K562 (cell line): ENCODE data around the gene KCNH3. TPM values are rescaled to one million over a fixed set of nuclear protein-coding genes. Genes with fewer than 3 reads are reported as not detected.

Source experiments
- ATAC-seq: fragments of 200-7000 bp; cut with Tn5 transposase; 3 replicates; pipeline ENCODE4 v1.9.1; 2020; ENCODE audit warnings: moderate library complexity
- BruUV-seq: library from RNA; stranded (reverse); fragments of 400-500 nt; replicated peaks from 2 replicates; lab custom pipeline; 2021; lab: Mats Ljungman, UMichigan
- CTCF ChIA-PET: fragments of 300-600 bp; formaldehyde crosslinking; extraction: SDS; loops from one replicate; lab custom pipeline; 2021; ENCODE audit warnings: low intra/inter-chr PET ratio; lab: Yijun Ruan, JAX
- POLR2A ChIA-PET: fragments of 300-600, 350-650 bp; sonication (Branson Sonifier 250); formaldehyde crosslinking; extraction: SDS; loops from one replicate; lab custom pipeline; 2021; ENCODE audit warnings: antibody characterized with exemption, inconsistent platforms; lab: Yijun Ruan, JAX
- DNase-seq, 4 experiments: peaks; one replicate each; pipeline versions ENCODE4 v3.0.0 to v3.0.0-alpha.2; 2011 to 2018; ENCODE audit warnings: low spot score in 3 of 4, mixed read lengths in 3 of 4; ENCODE audit errors: extremely low read depth in 1 of 4
- FAIRE-seq: peaks from 2 replicates; lab custom pipeline; 2011; peaks lifted over from hg19 to GRCh38; lab: Jason Lieb, UNC
- H2AFZ ChIP-seq: 2 replicates; pipeline ENCODE4 v1.6.0; 2011; ENCODE audit warnings: low read depth, low read length, control low read depth, inconsistent platforms
- H3K27ac ChIP-seq: fragments of 200-600 bp; 3 replicates; pipeline ENCODE4 v1.8.0; 2011; ENCODE audit warnings: low read depth, mild to moderate bottlenecking, control low read depth, inconsistent platforms, low read length, moderate library complexity, mixed read lengths; ENCODE audit errors: extremely low read depth
- H3K27me3 ChIP-seq, 2 experiments: fragments of 300-600 bp in 1 of 2; 2 replicates in 1 of 2; 3 replicates in 1 of 2; pipeline versions ENCODE4 v1.6.0 to v1.8.0; 2011; ENCODE audit warnings: inconsistent platforms in 2 of 2, low read length in 2 of 2, mild to moderate bottlenecking in 1 of 2, mixed read lengths in 1 of 2, moderate library complexity in 1 of 2; ENCODE audit not compliant: control insufficient read depth in 2 of 2, insufficient read depth in 2 of 2
- H3K36me3 ChIP-seq: fragments of 300-600 bp; 3 replicates; pipeline ENCODE4 v1.8.0; 2011; ENCODE audit warnings: mild to moderate bottlenecking, low read length, inconsistent platforms; ENCODE audit not compliant: control insufficient read depth, insufficient read depth
- H3K4me1 ChIP-seq, 2 experiments: fragments of 200-600 bp in 1 of 2; replicated peaks in 1 of 2; 2 replicates in 1 of 2; 3 replicates in 1 of 2; pipeline versions ENCODE4 v1.5.1 to v1.8.0; 2011; ENCODE audit warnings: inconsistent platforms in 2 of 2, low read length in 2 of 2, mild to moderate bottlenecking in 1 of 2, mixed read lengths in 1 of 2, moderate library complexity in 1 of 2; ENCODE audit not compliant: control insufficient read depth in 2 of 2, insufficient read depth in 2 of 2
- H3K4me2 ChIP-seq: 2 replicates; pipeline ENCODE4 v1.6.1; 2011; ENCODE audit warnings: low read length, control low read depth, inconsistent platforms, mixed read lengths; ENCODE audit not compliant: insufficient read depth
- H3K4me3 ChIP-seq: fragments of 200-600 bp; sonication (generic), shearing (Covaris generic); 2 replicates; pipeline ENCODE4 v1.5.1; 2016; ENCODE audit warnings: control low read depth, inconsistent platforms
- H3K79me2 ChIP-seq: fragments of 200-600 bp; 3 replicates; pipeline ENCODE4 v1.8.0; 2011; ENCODE audit warnings: low read length, inconsistent platforms; ENCODE audit not compliant: control insufficient read depth, insufficient read depth
- H3K9ac ChIP-seq, 2 experiments: 2 replicates each; pipeline versions ENCODE4 v1.6.0 to v1.6.1; 2011; ENCODE audit warnings: low read depth in 2 of 2, low read length in 2 of 2, control low read depth in 1 of 2, inconsistent platforms in 1 of 2, mild to moderate bottlenecking in 1 of 2, mixed read lengths in 1 of 2; ENCODE audit not compliant: insufficient read depth in 1 of 2
- H3K9me1 ChIP-seq: one replicate; pipeline ENCODE4 v1.6.0; 2011; ENCODE audit warnings: inconsistent platforms, mild to moderate bottlenecking, low read length, moderate library complexity; ENCODE audit not compliant: control insufficient read depth, insufficient read depth
- H3K9me3 ChIP-seq: replicated peaks from 2 replicates; pipeline ENCODE4 v1.5.1; 2011; ENCODE audit warnings: low read depth, low read length, inconsistent platforms; ENCODE audit not compliant: control insufficient read depth, insufficient read depth
- H4K20me1 ChIP-seq: replicated peaks from 2 replicates; pipeline ENCODE4 v1.6.1; 2011; ENCODE audit warnings: low read length, inconsistent platforms, mixed read lengths; ENCODE audit not compliant: control insufficient read depth, insufficient read depth
- ARHGAP35 ChIP-seq: fragments of 450-650 bp; IDR thresholded peaks from 2 replicates; pipeline ENCODE4 v1.6.1; 2018; ENCODE audit not compliant: partially characterized antibody
- CC2D1A ChIP-seq: fragments of 450-650 bp; IDR thresholded peaks from 2 replicates; pipeline ENCODE4 v1.6.1; 2017; ENCODE audit warnings: mild to moderate bottlenecking
- CCNT2 ChIP-seq: IDR thresholded peaks from 2 replicates; pipeline ENCODE4 v1.6.1; 2011; ENCODE audit warnings: borderline replicate concordance, low read depth, mild to moderate bottlenecking, moderate library complexity, mixed read lengths, low read length; ENCODE audit not compliant: insufficient read length; ENCODE audit errors: extremely low read depth
- ELF2 ChIP-seq: fragments of 250-450 bp; sonication (Bioruptor Pico); IDR thresholded peaks from 2 replicates; pipeline ENCODE4 v1.5.0; 2021; ENCODE audit warnings: mild to moderate bottlenecking
- FOXM1 ChIP-seq, 2 experiments: fragments of 450-650 bp in 1 of 2; sonication (generic) in 1 of 2; formaldehyde crosslinking in 1 of 2; IDR thresholded peaks; 2 replicates each; pipeline versions ENCODE4 v1.6.1 to v1.9.0; 2017 to 2022; ENCODE audit warnings: low read depth in 2 of 2, mild to moderate bottlenecking in 2 of 2, missing genetic modification reagents in 1 of 2, moderate library complexity in 1 of 2
- MAFK ChIP-seq: IDR thresholded peaks from 2 replicates; pipeline ENCODE4 v1.6.1; 2011; ENCODE audit warnings: low read length, improper control_type of control experiment
- MED1 ChIP-seq: sonication (generic); formaldehyde crosslinking; IDR thresholded peaks from 2 replicates; pipeline ENCODE4 v1.8.1; 2023; ENCODE audit warnings: missing genetic modification reagents, borderline replicate concordance
- TOE1 ChIP-seq, 2 experiments: fragments of 450-650 bp in 1 of 2; sonication (generic) in 1 of 2; formaldehyde crosslinking in 1 of 2; IDR thresholded peaks; 2 replicates each; pipeline versions ENCODE4 v1.7.1 to v1.8.0; 2016 to 2022; ENCODE audit warnings: borderline replicate concordance in 2 of 2, mild to moderate bottlenecking in 2 of 2, antibody characterized with exemption in 1 of 2, inconsistent platforms in 1 of 2, low read depth in 1 of 2, missing genetic modification reagents in 1 of 2, moderate library complexity in 1 of 2
- ZNF224 ChIP-seq: sonication (generic); formaldehyde crosslinking; IDR thresholded peaks from 2 replicates; pipeline ENCODE4 v1.8.0; 2022; ENCODE audit warnings: mild to moderate bottlenecking, missing genetic modification reagents
- ZNF445 ChIP-seq: fragments of 250-450 bp; sonication (Bioruptor Pico); IDR thresholded peaks from 2 replicates; pipeline ENCODE4 v1.4.0; 2020; ENCODE audit warnings: low read depth, mild to moderate bottlenecking, moderate library complexity
- ZNF699 ChIP-seq: fragments of 250-450 bp; sonication (Bioruptor Pico); IDR thresholded peaks from 2 replicates; pipeline ENCODE4 v1.8.0; 2021; ENCODE audit warnings: mild to moderate bottlenecking, moderate library complexity; ENCODE audit not compliant: insufficient replicate concordance
- WGBS: fragments of 100-300 bp; shearing (Covaris generic); methylation state at CpG from one replicate; pipeline ENCODE4 v1.1.6; 2016; ENCODE audit warnings: low coverage, mixed read lengths; ENCODE audit not compliant: insufficient coverage; ENCODE audit errors: missing lambda C conversion rate; 5-methylcytosine and 5-hydroxymethylcytosine counted together
- in situ Hi-C: fragments of 300-500 bp; cut with MboI; formaldehyde crosslinking; loops from 4 replicates; pipeline ENCODE4 v1.15.0; 2018; ENCODE audit warnings: inconsistent platforms, mixed read lengths
- intact Hi-C: fragments of 100-400 bp; cut with micrococcal nuclease; formaldehyde crosslinking; loops from 2 replicates; pipeline ENCODE4 v1.14.2; 2022
- polyA plus RNA-seq, 8 experiments: library from polyadenylated mRNA; depleted of rRNA in 4 of 8; stranded (reverse) in 5 of 8; unstranded in 3 of 8; fragments of >200 nt; fragmentation: Nextera tagmentation in 2 of 8; fragmentation: Illumina TruSeq in 1 of 8; extraction: Ambion mirVana in 2 of 8; extraction: Trizol in 1 of 8; gene quantifications; 2 replicates each; pipeline versions ENCODE4 v1.2.1 to v1.2.3, GENCODE V29; 2011 to 2014; ENCODE audit warnings: inconsistent platforms in 1 of 8, missing spikeins in 1 of 8
- total RNA-seq, 7 experiments: library from RNA; depleted of rRNA in 6 of 7; stranded (reverse); fragments of >200 nt in 6 of 7; fragmentation: Illumina TruSeq in 2 of 7; extraction: Trizol in 2 of 7; gene quantifications; 2 replicates each; pipeline versions ENCODE4 v1.2.1 to v1.2.3, GENCODE V29; 2011 to 2021; ENCODE audit warnings: low replicate concordance in 1 of 7
- TF ChIP-seq, protein P1 (sequence below): fragments of 250-450 bp; sonication (Bioruptor Pico); IDR thresholded peaks from 2 replicates; pipeline ENCODE4 v1.4.0; 2020; ENCODE audit warnings: mild to moderate bottlenecking

KCNH3 gene
- total and polyA plus RNA-seq, 9 of the 15 experiments (the other 6 are each of a cell fraction or from before 2014, with no cell fraction given): 0.01 to 0.09 TPM; not detected in 7

DNA sequence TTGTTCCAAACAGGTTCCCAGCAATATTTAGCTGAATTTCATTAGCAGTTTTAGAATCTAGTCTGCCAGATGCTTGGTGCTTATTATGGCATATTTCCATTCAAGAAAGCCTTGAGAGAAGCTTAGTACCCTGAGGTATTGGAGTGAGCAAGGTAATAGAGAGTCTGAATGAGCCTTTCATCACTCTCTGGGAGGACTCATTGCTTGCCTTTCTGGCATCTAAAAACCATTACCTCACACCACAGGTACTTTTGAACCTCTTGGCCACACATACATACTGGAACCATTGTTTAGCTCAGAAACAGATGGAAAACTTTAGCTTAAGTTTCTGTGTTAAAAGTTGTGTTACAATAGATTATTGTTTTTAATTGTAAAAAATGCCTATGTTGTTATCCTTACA is 27.4 kb upstream of the KCNH3 start:
- H3K4me3 ChIP-seq: no peak overlapping the region
- no peak overlapping the region for H3K27ac ChIP-seq
- no peaks in the 10 kb centered on the region for H4K20me1 ChIP-seq
- H3K9ac ChIP-seq: no peak overlapping the region
- intact Hi-C loops: no loop called here
- BruUV-seq: no TSS peak
- ChIA-PET CTCF (interaction anchor here (8.1 kb wide), 1 partner anchor 153 kb away, joined by 185 read pairs; no protein-coding TSS in a partner anchor), POLR2A (interaction anchor here (0.5 to 1.7 kb wide), 2 partner anchors 153 to 503 kb away, joined by 3 to 8 read pairs; no protein-coding TSS in a partner anchor)
- no peak overlapping the region for H2AFZ ChIP-seq
- H3K4me2 ChIP-seq: no peak overlapping the region
- TF ChIP-seq CCNT2: no peak
- ATAC-seq: no peak
- no peaks in the 10 kb centered on the region for H3K4me1 ChIP-seq
- in situ Hi-C loops: no loop called here
- no peaks in the 10 kb centered on the region for H3K36me3 ChIP-seq
- H3K79me2 ChIP-seq: no peaks in the 10 kb centered on the region
- no peak for FAIRE-seq
- no peaks in the 10 kb centered on the region for H3K27me3 ChIP-seq
- no peaks in the 10 kb centered on the region for H3K9me1 ChIP-seq
- H3K9me3 ChIP-seq: no peaks in the 10 kb centered on the region
- no peak for DNase-seq

DNA sequence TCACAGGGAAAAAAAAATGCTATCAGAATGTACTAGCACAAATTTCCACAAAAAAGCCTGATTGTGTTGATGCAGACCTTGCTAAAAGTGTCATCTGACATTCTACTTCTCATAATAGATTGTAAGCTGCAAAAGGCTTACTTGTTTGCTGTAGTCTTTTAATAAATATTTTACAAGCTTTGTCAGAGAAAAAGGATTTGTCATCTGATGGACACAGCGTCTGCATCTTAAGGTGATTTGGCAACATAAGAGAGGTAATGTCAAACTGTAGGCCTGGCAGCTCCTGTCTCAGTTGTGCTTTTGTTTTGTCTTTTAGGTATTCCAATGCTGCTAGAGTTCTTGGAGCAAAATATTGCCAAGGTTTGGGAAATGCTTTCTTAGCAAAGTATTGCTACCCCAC is 26.3 kb upstream of the KCNH3 start:
- no peak overlapping the region for H3K4me3 ChIP-seq
- no peak overlapping the region for H3K27ac ChIP-seq
- H3K4me1 ChIP-seq: no peaks in the 10 kb centered on the region
- 44% methylated on average over 1 of the region's 1 CpG for WGBS
- in situ Hi-C loops: no loop called here
- H3K27me3 ChIP-seq: no peaks in the 10 kb centered on the region
- BruUV-seq: no TSS peak
- ATAC-seq (no peak), FAIRE-seq (no peak), DNase-seq (no peak)
- POLR2A ChIA-PET: interaction anchor here (0.9 to 1.2 kb wide), 3 partner anchors 145 to 247 kb away, joined by 3 to 5 read pairs (median 4); partner anchors contain the start of genes SPATS2 and TUBA1C
- H3K9me3 ChIP-seq: no peaks in the 10 kb centered on the region
- H3K79me2 ChIP-seq: no peaks in the 10 kb centered on the region
- H2AFZ ChIP-seq: no peak overlapping the region
- H3K4me2 ChIP-seq: no peak overlapping the region
- no peaks in the 10 kb centered on the region for H3K36me3 ChIP-seq
- CTCF ChIA-PET: interaction anchor here (8.1 kb wide), 1 partner anchor 154 kb away, joined by 185 read pairs; no protein-coding TSS in a partner anchor
- no peak overlapping the region for H3K9ac ChIP-seq
- H3K9me1 ChIP-seq: no peaks in the 10 kb centered on the region
- intact Hi-C loops: no loop called here
- no peaks in the 10 kb centered on the region for H4K20me1 ChIP-seq
- TF ChIP-seq TOE1 (IDR thresholded peaks at IDR 0.05; ENCODE audit: borderline replicate concordance): no peak
- TF ChIP-seq TOE1 (CRISPR knock-in tag; IDR thresholded peaks at IDR 0.05; ENCODE audit: borderline replicate concordance, low read depth): no peak
- TF ChIP-seq ZNF224 (CRISPR knock-in tag): no peak
- TF ChIP-seq ZNF445 (CRISPR knock-in tag): no peak
- TF ChIP-seq FOXM1 (IDR thresholded peaks at IDR 0.05; ENCODE audit: low read depth): no peak
- no peak for TF ChIP-seq FOXM1 (CRISPR knock-in tag; IDR thresholded peaks at IDR 0.05; ENCODE audit: low read depth)
- TF ChIP-seq CC2D1A: no peak
- no peak for TF ChIP-seq ZNF699 (CRISPR knock-in tag)
- no peak for TF ChIP-seq ARHGAP35
- TF ChIP-seq MAFK: no peak
- TF ChIP-seq, protein P1, sequence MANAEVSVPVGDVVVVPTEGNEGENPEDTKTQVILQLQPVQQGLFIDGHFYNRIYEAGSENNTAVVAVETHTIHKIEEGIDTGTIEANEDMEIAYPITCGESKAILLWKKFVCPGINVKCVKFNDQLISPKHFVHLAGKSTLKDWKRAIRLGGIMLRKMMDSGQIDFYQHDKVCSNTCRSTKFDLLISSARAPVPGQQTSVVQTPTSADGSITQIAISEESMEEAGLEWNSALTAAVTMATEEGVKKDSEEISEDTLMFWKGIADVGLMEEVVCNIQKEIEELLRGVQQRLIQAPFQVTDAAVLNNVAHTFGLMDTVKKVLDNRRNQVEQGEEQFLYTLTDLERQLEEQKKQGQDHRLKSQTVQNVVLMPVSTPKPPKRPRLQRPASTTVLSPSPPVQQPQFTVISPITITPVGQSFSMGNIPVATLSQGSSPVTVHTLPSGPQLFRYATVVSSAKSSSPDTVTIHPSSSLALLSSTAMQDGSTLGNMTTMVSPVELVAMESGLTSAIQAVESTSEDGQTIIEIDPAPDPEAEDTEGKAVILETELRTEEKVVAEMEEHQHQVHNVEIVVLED: no peak
- no peak for TF ChIP-seq ELF2 (CRISPR knock-in tag)
- no peak for TF ChIP-seq MED1 (CRISPR knock-in tag)
